PFSK-1 (cell line): Measurements from ENCODE around the gene ZNF214. TPM values are rescaled to one million over a fixed set of nuclear protein-coding genes. Genes with fewer than 3 reads are reported as not detected.
A peak's percentile ranks its signal among the peaks of the same experiment; 100 is the strongest.

Experiments used
- FOXP2 ChIP-seq: optimal IDR thresholded peaks from 2 replicates; pipeline ENCODE3; 2011; ENCODE audit warnings: borderline replicate concordance, control low read depth, inconsistent platforms; ENCODE audit not compliant: insufficient read depth; ENCODE audit errors: extremely low read length, extremely low read depth
- POLR2AphosphoS5 ChIP-seq: IDR thresholded peaks from 2 replicates; pipeline ENCODE4 v1.6.1; 2012; ENCODE audit warnings: low read depth, mild to moderate bottlenecking, control low read depth, low read length, moderate library complexity
- REST ChIP-seq, 2 experiments: IDR thresholded peaks; 2 replicates each; pipeline versions ENCODE4 v1.6.1 to v1.8.0; 2011 to 2012; ENCODE audit warnings: low read depth in 2 of 2, low read length in 2 of 2, control low read depth in 1 of 2, inconsistent platforms in 1 of 2, mild to moderate bottlenecking in 1 of 2, moderate library complexity in 1 of 2; ENCODE audit not compliant: insufficient read depth in 1 of 2
- SIN3A ChIP-seq: IDR thresholded peaks from 2 replicates; pipeline ENCODE4 v1.6.1; 2012; ENCODE audit warnings: mild to moderate bottlenecking, low read length, moderate library complexity, borderline replicate concordance; ENCODE audit not compliant: insufficient read depth
- TAF1 ChIP-seq: IDR thresholded peaks from 2 replicates; pipeline ENCODE4 v1.6.1; 2012; ENCODE audit warnings: low read length, control low read depth, borderline replicate concordance; ENCODE audit not compliant: insufficient read depth
- polyA plus RNA-seq: library from polyadenylated mRNA; unstranded; fragments of >200 nt; gene quantifications from one replicate; pipeline ENCODE4 v1.2.1, GENCODE V29; 2012; ENCODE audit warnings: low read depth, missing spikeins; ENCODE audit not compliant: insufficient read length

Gene ZNF214
- polyA plus RNA-seq, result not detected

GRCh38 chr11:7020183-7020917 is at the start of gene ZNF214, which contains the start of gene NLRP14:
TSS of gene ZNF214 (minus strand) at chr11:7020346. CDS start at chr11:7002835, 17,511 bp downstream.
TSS of gene NLRP14 (plus strand) at chr11:7020479. CDS start at chr11:7038587, 18,108 bp downstream.
- TF ChIP-seq REST (IDR thresholded peaks at IDR 0.05; ENCODE audit: insufficient read depth in 1 of 2, low read depth in 2 of 2, low read length in 2 of 2) (no peak), POLR2AphosphoS5 (no peak), SIN3A (no peak), TAF1 (no peak), FOXP2 (no peak)

- no peak for TF ChIP-seq TAF1
- peak in 1 of 2 experiments; percentile 5; a peak in 1 of 4 replicates for TF ChIP-seq REST (IDR thresholded peaks at IDR 0.05; ENCODE audit: insufficient read depth in 1 of 2, low read depth in 2 of 2, low read length in 2 of 2)
These were observed 42.4 kb upstream of the ZNF214 start for GRCh38 chr11:7062534-7062933.

GRCh38 chr11:7060868-7061267 is 40.7 kb upstream of the ZNF214 start:
- no peak for TF ChIP-seq POLR2AphosphoS5
- TF ChIP-seq TAF1, result no peak
- TF ChIP-seq REST (IDR thresholded peaks at IDR 0.05; ENCODE audit: insufficient read depth in 1 of 2, low read depth in 2 of 2, low read length in 2 of 2), result no peak
- no peak for TF ChIP-seq FOXP2
- TF ChIP-seq SIN3A, result no peak

- TF ChIP-seq TAF1 (no peak), FOXP2 (no peak), REST (IDR thresholded peaks at IDR 0.05; ENCODE audit: insufficient read depth in 1 of 2, low read depth in 2 of 2, low read length in 2 of 2) (no peak), POLR2AphosphoS5 (no peak), SIN3A (no peak)
These were observed 37.5 kb upstream of the ZNF214 start for GRCh38 chr11:7057641-7058040.
